ENCODE data around the gene CERS4.
A peak's percentile ranks its signal among the peaks of the same experiment; 100 is the strongest.

- TF ChIP-seq CTCF (IDR thresholded peaks at IDR 0.05 in 8 of 11, conservative IDR thresholded peaks at IDR 0.05 in 3 of 11): no peak
- TF ChIP-seq POLR2A (IDR thresholded peaks at IDR 0.05): peak in 1 of 3 donors; percentile 13
These were observed 99.0 kb downstream of the CERS4 start, which contains the start of gene CD320 for GRCh38 chr19:8307965-8308866.

Measured in spleen (tissue), 7 donors.